ENCODE results near the gene PRXL2B.

PRXL2B gene

GRCh38 chr1:2556678-2557481, 29.7 kb upstream of the PRXL2B start:
- peaks cover 4% of the 10 kb centered on the region for H3K36me3 Mint-ChIP-seq (ENCODE audit: low read depth)
- peak overlapping the region; percentile 95 for H3K4me3 Mint-ChIP-seq
- H3K9me3 Mint-ChIP-seq, result no peaks in the 10 kb centered on the region
- no peaks in the 10 kb centered on the region for H3K27me3 Mint-ChIP-seq
- DNase-seq, result peak; percentile 58
- peak overlapping the region; percentile 96 for H3K27ac Mint-ChIP-seq
- H3K4me1 Mint-ChIP-seq, result peaks cover 40% of the 10 kb centered on the region
- ATAC-seq, result no peak

GRCh38 chr1:2557482-2558400, 28.8 kb upstream of the PRXL2B start:
- H3K27me3 Mint-ChIP-seq, result no peaks in the 10 kb centered on the region
- peaks cover 40% of the 10 kb centered on the region for H3K4me1 Mint-ChIP-seq
- H3K9me3 Mint-ChIP-seq, result no peaks in the 10 kb centered on the region

DNA sequence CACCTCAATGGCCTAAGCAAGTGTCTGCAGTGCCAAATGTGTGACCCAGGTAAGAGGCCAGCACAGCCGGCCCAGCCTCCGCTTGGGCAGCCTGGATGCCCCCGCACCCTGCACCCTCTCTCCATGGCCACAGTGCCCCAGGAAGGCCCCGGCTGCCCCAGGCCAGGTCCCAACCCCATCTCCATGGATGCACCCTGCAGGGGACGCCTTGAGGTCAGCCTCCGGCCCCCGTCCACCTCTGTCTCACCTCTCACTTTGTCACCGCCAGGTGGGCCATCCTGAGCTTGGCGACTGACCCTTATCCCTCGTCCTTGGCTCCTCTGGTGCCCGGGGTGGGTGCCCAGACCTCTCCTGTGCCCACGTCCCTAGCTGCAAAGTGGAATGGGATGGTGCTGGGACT, 28.2 kb upstream of the PRXL2B start:
- H3K4me1 Mint-ChIP-seq, result peaks cover 40% of the 10 kb centered on the region
- H3K9me3 Mint-ChIP-seq, result no peaks in the 10 kb centered on the region
- H3K27me3 Mint-ChIP-seq, result no peaks in the 10 kb centered on the region
- peaks cover 4% of the 10 kb centered on the region for H3K36me3 Mint-ChIP-seq (ENCODE audit: low read depth)
- peak overlapping the region; percentile 46 for H3K27ac Mint-ChIP-seq
- ATAC-seq (no peak), DNase-seq (no peak)
- peak overlapping the region; percentile 95 for H3K4me3 Mint-ChIP-seq

More at GRCh38 chr1:2557482-2558400, 28.8 kb upstream of the PRXL2B start:
- H3K27ac Mint-ChIP-seq, result peak overlapping the region; percentile 82
- peak overlapping the region; percentile 95 for H3K4me3 Mint-ChIP-seq
- ATAC-seq (no peak), DNase-seq (no peak)
- peaks cover 4% of the 10 kb centered on the region for H3K36me3 Mint-ChIP-seq (ENCODE audit: low read depth)

GRCh38 chr1:2558861-2559260, 27.7 kb upstream of the PRXL2B start:
- peak overlapping the region; percentile 46 for H3K27ac Mint-ChIP-seq
- H3K36me3 Mint-ChIP-seq (ENCODE audit: low read depth), result peaks cover 4% of the 10 kb centered on the region
- ATAC-seq (no peak), DNase-seq (no peak)
- H3K4me3 Mint-ChIP-seq, result peak overlapping the region; percentile 46
- peaks cover 38% of the 10 kb centered on the region for H3K4me1 Mint-ChIP-seq
- no peaks in the 10 kb centered on the region for H3K9me3 Mint-ChIP-seq
- H3K27me3 Mint-ChIP-seq, result no peaks in the 10 kb centered on the region

DNA sequence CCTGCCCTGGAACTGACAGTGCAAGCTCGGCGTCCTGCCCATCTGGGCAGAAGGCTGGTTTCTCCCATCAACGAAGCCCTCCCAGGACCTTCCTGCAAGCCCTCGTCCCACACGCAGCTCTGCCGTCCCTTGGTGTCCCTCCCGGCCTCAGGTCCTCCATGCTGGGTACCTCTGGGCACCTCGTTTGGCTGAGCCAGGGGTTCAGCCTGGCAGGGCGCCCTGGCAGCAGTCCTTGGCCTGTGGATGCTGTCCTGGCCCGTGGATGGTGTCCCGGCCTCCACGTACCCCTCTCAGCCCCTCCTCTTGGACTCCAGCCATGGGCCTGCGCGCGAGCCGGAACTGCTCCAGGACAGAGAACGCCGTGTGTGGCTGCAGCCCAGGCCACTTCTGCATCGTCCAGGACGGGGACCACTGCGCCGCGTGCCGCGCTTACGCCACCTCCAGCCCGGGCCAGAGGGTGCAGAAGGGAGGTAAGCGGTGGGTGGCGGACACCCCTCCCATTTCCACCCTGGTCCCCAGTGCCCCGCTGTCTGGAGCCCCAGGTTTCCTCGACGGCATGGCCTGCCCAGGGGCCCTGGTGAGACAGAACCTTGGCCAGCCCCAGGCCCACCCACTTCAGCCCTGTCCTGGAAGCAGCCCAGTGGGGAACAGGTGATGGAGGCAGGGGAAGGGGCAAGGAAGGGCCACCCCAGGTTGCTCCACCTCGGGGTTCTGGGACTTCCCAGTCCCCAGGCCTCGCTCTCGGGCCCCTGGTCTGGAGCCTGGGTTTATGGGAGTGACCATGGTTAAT, 26.9 kb upstream of the PRXL2B start:
- no peak overlapping the region for H3K4me3 Mint-ChIP-seq
- no peaks in the 10 kb centered on the region for H3K27me3 Mint-ChIP-seq
- no peaks in the 10 kb centered on the region for H3K9me3 Mint-ChIP-seq
- H3K27ac Mint-ChIP-seq, result no peak overlapping the region
- H3K4me1 Mint-ChIP-seq, result peaks cover 31% of the 10 kb centered on the region
- DNase-seq, result no peak
- no peak for ATAC-seq
- H3K36me3 Mint-ChIP-seq (ENCODE audit: low read depth), result peaks cover 4% of the 10 kb centered on the region

DNA sequence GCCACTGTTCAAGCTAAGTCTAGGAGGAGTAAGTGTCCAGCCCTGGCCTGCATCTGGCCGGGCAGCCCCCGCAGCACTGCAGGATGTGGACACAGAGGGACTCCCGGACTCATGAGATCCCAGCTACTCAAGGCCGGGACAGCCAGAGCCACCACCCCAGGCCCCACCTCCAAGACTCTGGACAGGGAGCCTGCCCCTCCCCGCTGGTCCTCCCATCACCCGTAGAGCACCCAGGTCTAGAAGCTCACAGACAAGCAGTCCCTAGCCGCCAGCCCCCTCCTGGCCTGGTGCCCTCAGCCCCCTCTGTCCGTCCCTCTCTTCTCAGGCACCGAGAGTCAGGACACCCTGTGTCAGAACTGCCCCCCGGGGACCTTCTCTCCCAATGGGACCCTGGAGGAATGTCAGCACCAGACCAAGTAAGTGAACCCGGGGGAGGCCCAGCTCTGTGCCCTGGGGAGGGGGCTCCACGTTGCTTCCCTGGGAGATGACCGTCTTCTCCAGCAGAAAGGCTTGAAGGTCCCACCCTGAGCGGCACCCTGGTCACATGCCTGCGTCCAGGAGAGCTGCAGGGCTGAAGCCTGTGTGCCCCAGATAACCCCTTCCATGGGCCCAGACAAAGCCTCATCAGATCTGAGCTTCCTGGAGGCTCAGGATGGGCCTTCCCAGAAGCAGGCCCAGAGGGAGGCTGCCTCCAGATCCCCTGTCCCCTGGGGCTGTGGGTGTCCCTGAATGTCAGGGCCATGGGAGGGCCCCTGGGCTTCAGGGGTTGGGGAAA, 26.1 kb upstream of the PRXL2B start:
- DNase-seq (no peak), ATAC-seq (no peak)
- Mint-ChIP-seq H3K27me3 (no peaks in the 10 kb centered on the region), H3K9me3 (no peaks in the 10 kb centered on the region), H3K36me3 (ENCODE audit: low read depth) (peaks cover 4% of the 10 kb centered on the region), H3K27ac (no peak overlapping the region), H3K4me1 (peaks cover 24% of the 10 kb centered on the region), H3K4me3 (no peak overlapping the region)

DNA sequence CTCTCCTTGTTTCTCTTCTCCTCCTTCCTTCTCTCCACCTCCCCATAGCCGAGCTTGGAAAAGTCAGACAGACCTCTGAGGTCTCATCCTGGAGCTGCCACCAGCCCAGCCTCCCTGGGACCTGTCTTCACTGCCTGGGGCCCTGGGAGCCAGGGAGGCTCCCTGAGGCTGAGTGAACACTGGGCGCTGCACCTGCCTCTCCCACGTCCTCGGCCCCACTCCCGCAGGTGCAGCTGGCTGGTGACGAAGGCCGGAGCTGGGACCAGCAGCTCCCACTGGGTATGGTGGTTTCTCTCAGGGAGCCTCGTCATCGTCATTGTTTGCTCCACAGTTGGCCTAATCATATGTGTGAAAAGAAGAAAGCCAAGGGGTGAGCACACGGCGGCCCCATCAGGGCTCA, 25.1 kb upstream of the PRXL2B start:
- Mint-ChIP-seq H3K9me3 (no peaks in the 10 kb centered on the region), H3K27me3 (no peaks in the 10 kb centered on the region), H3K4me3 (no peak overlapping the region), H3K27ac (peak overlapping the region; percentile 19), H3K4me1 (peaks cover 18% of the 10 kb centered on the region), H3K36me3 (ENCODE audit: low read depth) (peaks cover 2% of the 10 kb centered on the region)
- no peak for DNase-seq
- ATAC-seq, result no peak

GRCh38 chr1:2561898-2562895, 24.4 kb upstream of the PRXL2B start:
- ATAC-seq (peak; percentile 26), DNase-seq (peak; percentile 46)

DNA sequence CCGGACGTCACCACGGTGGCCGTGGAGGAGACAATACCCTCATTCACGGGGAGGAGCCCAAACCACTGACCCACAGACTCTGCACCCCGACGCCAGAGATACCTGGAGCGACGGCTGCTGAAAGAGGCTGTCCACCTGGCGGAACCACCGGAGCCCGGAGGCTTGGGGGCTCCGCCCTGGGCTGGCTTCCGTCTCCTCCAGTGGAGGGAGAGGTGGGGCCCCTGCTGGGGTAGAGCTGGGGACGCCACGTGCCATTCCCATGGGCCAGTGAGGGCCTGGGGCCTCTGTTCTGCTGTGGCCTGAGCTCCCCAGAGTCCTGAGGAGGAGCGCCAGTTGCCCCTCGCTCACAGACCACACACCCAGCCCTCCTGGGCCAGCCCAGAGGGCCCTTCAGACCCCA, 23.4 kb upstream of the PRXL2B start:
- Mint-ChIP-seq H3K36me3 (ENCODE audit: low read depth) (no peaks in the 10 kb centered on the region), H3K27ac (no peak overlapping the region)
- ATAC-seq, result no peak

More at GRCh38 chr1:2561898-2562895, 24.4 kb upstream of the PRXL2B start:
- no peaks in the 10 kb centered on the region for H3K9me3 Mint-ChIP-seq
- no peak overlapping the region for H3K4me3 Mint-ChIP-seq
- H3K27ac Mint-ChIP-seq, result no peak overlapping the region
- H3K27me3 Mint-ChIP-seq, result no peaks in the 10 kb centered on the region
- peaks cover 17% of the 10 kb centered on the region for H3K4me1 Mint-ChIP-seq
- H3K36me3 Mint-ChIP-seq (ENCODE audit: low read depth), result no peaks in the 10 kb centered on the region

DNA sequence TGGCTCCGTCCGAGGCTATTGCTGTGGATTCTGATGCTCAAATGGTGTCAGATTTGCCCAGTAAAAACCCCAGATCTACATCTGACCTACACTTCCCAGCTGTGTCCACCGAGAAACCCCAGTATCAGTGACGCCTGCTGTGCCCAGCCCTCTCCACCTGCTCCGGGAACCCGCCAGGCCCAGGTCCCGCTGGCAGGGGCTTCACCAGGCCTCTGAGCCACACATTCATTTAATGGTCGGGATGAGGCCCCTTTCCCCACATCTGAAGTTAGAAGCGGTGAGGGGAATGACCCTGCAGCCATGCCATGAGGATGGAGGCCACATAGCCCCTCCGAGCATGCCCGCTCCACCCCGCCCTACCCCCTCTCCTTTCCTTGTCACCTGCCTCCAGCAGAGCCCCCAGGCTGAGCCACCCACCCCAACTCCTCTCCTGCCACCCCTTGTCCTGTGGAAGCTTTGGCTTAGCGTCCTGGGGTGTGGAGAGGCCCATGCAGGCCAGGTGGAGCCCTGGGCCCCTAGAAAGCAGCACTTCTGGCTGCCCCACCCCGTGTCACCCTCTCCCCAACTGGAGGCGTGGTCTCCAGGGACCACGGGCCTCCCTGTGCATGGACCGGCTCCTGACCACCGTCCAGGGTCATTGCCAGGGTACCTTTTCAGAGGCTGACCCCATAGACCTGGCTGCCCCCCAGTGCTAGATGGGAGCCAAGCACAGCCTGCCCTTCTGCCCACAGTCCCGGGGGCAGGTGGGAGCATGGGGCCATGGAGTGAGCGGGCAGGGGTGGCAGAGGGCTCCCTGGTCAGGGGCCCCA, 22.4 kb upstream of the PRXL2B start:
- H3K4me3 Mint-ChIP-seq, result no peak overlapping the region
- H3K36me3 Mint-ChIP-seq (ENCODE audit: low read depth), result no peaks in the 10 kb centered on the region
- no peak overlapping the region for H3K27ac Mint-ChIP-seq
- no peaks in the 10 kb centered on the region for H3K27me3 Mint-ChIP-seq
- H3K4me1 Mint-ChIP-seq, result peaks cover 6% of the 10 kb centered on the region
- no peak for DNase-seq
- ATAC-seq, result no peak
- no peaks in the 10 kb centered on the region for H3K9me3 Mint-ChIP-seq

More for the DNA sequence above, 23.4 kb upstream of the PRXL2B start:
- Mint-ChIP-seq H3K9me3 (no peaks in the 10 kb centered on the region), H3K4me3 (no peak overlapping the region), H3K27me3 (no peaks in the 10 kb centered on the region), H3K4me1 (peaks cover 10% of the 10 kb centered on the region)
- no peak for DNase-seq

DNA sequence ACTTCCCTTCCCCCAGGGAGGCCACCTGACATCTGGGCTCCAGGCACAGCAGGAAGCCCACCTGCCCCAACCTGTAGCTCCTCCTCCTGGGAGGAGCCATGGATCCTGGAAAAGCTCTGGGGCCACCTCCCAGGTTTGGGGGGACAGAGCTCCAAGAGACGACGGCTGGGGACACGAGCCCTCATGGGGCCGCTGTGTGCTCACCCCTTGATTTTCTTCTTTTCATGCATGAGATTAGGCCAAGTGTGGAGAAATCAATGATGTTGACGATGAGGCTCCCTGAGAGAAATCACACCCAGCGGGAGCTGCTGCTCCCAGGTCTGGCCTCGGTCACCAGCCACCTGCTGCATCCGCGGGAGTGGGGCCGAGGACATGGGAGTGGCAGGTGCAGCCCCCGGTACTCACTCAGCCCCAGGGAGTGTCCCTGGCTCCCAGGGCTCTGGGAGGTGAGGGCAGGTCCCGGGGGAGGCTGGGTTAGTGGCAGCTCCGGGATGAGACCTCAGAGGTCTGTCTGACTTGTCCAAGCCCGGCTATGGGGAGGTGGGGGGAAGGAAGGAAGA, 21.7 kb upstream of the PRXL2B start:
- Mint-ChIP-seq H3K4me3 (no peak overlapping the region), H3K27me3 (no peaks in the 10 kb centered on the region), H3K4me1 (peaks cover 3% of the 10 kb centered on the region), H3K36me3 (ENCODE audit: low read depth) (no peaks in the 10 kb centered on the region), H3K9me3 (no peaks in the 10 kb centered on the region), H3K27ac (peak overlapping the region; percentile 19)
- no peak for ATAC-seq
- DNase-seq, result no peak
